NCI-H146 (cell line): ENCODE measurements around the gene CLN5.
"Not testable (repeated sequence)": the region's sequence is repeated elsewhere in the genome, so short reads cannot be mapped to it uniquely, and the experiment has no call there.

Experiments
- DNase-seq: peaks from one replicate; lab custom pipeline; 2025; lab: John Stamatoyannopoulos, UW

Gene CLN5

DNA sequence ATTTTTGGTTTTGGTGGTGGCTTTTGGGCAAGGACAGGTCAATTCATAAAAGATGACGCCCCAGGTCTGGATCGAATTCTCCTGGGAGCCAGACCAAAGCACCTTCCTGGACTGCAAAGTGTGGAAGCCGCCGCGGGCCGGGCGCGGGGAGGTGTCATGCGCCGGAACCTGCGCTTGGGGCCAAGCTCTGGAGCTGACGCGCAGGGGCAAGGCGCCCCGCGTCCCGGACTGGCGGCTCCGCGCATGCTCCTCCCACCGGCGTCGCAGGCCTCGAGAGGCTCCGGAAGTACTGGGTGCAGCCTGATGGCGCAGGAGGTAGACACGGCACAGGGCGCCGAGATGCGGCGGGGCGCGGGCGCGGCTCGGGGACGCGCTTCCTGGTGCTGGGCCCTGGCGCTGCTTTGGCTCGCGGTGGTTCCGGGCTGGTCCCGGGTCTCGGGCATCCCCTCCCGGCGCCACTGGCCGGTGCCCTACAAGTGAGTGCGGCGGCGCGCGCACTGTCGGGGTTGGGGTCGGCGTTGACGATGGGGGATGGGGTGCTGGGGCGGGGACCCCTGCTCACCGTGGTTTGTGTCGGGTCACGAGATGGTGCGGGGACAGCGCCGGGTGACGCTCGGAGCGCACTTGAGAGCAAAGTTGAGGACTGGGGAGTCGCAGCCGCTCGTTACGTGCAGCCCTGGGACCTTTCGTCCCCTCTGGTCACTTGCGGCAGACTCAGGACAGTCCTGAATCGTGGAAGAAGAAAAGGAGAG, at the start of gene CLN5:
Gene CLN5 (plus strand): TSS at position 286 of the 752 bp plus-strand sequence. CDS start 18 bp downstream, at position 304.
- DNase-seq = peak; percentile 94

DNA sequence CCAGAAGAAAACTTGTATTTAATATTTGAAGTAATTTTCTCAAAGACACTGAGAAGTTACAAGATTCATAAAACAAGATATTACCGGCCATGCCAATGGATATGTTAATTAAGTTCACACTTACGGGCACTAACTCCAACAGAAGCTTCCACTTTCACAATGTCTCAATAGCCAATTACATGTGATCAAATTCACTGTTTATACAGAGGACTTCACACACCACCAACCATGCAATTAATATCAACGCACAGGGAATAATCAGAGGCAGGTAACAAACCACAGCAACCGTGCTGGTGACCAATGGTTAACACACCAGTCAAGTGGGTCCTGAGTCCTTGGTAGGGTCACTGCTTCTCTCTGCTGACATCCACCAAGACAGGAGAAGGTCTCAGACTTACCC, 49.5 kb upstream of the CLN5 start:
- no peak for DNase-seq

GRCh38 chr13:76943646-76944045, 48.2 kb upstream of the CLN5 start:
- DNase-seq = no peak

- DNase-seq = no peak
Observed at GRCh38 chr13:76944456-76944855, 47.4 kb upstream of the CLN5 start.

DNA sequence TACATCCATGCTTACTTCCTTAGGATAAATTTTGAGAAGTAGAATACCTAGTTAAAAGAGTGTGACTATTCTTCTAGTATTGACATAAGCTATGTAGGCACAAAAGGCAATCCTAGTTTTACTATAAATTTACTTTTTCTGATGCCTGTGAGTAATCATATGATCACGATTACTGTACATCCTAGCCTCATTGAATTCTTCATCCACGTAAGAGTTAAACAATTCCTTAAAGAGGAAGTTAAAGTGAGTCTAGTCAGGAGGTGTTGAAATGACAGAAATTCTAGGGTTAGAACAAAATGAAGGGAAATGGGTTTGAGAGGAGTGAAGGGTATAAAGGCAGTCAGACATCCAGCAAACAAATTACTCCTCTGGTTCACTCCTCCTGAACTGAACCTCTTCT, 43.7 kb upstream of the CLN5 start, which contains the start of gene ACOD1:
Gene ACOD1 (plus strand): TSS at position 363 of the 400 bp plus-strand sequence. CDS start 48 bp downstream, outside the sequence.
- no peak for DNase-seq

GRCh38 chr13:76950101-76950500, 41.8 kb upstream of the CLN5 start:
- no peak for DNase-seq

DNA sequence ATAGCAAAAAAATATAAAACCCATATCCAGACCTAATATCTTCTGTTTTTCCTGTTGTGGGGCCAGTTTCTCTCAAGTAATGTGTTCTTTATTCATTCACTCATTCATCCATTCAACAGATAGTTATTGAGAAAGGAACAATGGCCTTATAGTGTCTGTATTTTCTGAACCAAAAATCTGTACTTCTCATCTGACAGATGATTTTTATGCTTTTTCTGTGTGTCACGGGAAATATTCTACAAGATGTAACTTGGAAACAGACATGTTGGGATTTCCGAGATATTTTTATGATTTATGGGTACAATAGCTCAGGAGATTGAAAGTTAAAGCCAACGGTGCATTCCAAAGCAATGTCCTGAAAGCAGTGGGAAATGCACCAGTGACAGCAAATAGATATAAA, 37.9 kb upstream of the CLN5 start:
- no peak for DNase-seq

DNA sequence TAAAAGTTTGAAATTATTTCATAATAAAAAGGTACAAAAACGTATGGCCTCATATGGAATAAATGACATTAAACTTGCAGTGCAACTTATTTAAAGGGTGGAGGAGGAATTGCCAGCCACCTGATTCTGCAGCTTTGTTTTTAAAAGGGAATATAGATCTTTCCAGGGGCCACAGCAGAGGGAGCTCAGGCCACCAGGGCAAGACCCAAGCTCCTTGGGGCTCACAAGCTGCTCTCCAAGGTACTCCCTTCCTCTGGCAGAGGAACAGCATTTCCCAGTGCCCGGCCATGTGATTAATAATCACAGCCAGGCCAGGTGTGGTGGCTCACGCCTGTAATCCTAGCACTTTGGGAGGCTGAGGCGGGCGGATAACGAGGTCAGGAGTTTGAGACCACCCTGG, 37.3 kb upstream of the CLN5 start:
- DNase-seq = no peak

- no peak for DNase-seq
Observed at GRCh38 chr13:76955193-76955592, 36.7 kb upstream of the CLN5 start.

- DNase-seq = no peak
Observed at GRCh38 chr13:76955661-76956060, 36.2 kb upstream of the CLN5 start.

GRCh38 chr13:76958841-76959432, 32.9 kb upstream of the CLN5 start:
- DNase-seq = no peak

- not testable (repeated sequence) for DNase-seq
Observed at GRCh38 chr13:76959734-76960133, 32.1 kb upstream of the CLN5 start.

- no peak for DNase-seq
Observed at GRCh38 chr13:76965759-76966421, 26.0 kb upstream of the CLN5 start.

GRCh38 chr13:76967031-76967430, 24.9 kb upstream of the CLN5 start:
- DNase-seq = no peak

- DNase-seq = no peak
Observed at GRCh38 chr13:76968041-76968440, 23.8 kb upstream of the CLN5 start.

GRCh38 chr13:76969488-76970365, 22.2 kb upstream of the CLN5 start:
- no peak for DNase-seq

DNA sequence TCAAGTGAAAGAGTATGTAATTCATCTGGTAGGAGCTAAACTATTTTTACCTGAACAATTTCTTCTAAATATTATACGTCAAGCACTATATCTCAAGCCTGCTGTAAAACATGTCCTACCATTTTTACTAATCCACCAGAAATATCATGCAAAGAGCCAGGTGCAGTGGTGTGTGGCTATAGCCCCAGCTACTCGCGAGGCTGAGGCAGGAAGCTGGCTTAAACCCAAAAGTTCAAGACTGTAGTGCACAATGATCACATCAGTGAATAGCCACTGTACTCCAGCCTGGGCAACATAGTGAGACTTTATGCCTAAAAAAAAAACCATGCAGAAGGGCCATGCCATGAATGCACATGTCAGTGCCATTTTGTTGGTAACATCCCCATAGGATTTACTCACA, 20.7 kb upstream of the CLN5 start:
- DNase-seq = no peak

DNA sequence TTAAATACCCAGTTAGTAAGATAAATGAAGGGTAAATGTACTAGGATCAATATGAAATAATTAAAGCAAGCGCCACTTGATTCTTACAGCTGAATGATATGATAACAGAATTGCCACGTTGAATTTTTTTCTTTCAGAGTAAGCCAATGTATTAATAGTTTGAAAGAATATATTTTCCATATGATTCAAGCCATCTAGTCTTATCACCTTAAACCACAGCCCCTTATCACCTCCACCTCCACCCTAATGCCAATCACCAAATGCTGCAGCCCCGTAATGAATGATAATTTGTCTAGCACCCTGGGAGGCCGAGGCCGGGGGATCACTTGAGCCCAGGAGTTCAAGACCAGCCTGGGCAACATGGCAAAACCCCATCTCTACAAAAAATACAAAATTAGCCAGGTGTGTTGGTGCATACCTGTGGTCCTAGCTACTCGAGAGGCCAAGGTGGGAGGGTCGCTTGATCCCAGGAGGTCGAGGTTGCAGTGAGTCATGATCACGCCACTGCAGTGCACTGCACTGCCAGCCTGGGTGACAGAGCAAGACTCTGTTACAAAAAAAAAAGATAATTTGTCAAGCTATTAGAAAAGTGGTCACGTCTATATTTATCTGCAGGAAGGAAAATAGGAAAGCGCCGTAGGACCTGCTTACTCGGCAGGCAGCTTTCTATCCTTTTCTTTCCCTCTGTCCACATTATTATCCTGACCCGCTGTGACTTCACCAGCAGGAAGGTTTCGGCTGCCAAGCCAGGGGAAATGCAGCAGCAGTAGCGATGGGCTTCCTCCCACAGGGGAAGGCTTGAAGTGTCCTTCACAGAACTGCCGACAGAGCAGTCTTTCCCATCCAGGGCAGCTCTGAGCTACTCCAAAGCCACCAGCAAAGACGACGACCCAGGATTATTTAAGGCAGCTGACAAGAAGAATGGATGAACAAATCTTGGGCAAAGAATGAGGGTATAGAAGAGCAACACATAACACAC, 19.7 kb upstream of the CLN5 start:
- peak; percentile 76 for DNase-seq

GRCh38 chr13:76973920-76974617, 17.8 kb upstream of the CLN5 start:
- DNase-seq = no peak

GRCh38 chr13:76974618-76974975, 17.3 kb upstream of the CLN5 start:
- DNase-seq = no peak
